GM21825 (cell line): Measurements from ENCODE around the gene DHH.
"Not testable (repeated sequence)": the region's sequence is repeated elsewhere in the genome, so short reads cannot be mapped to it uniquely, and the experiment has no call there.

Experiments
- ATAC-seq: cut with Tn5 transposase; IDR thresholded peaks from one replicate; pipeline ENCODE4 v1.9.1; 2021; ENCODE audit warnings: mild to moderate bottlenecking, moderate library complexity; ENCODE audit not compliant: unreplicated experiment

Gene DHH

DNA sequence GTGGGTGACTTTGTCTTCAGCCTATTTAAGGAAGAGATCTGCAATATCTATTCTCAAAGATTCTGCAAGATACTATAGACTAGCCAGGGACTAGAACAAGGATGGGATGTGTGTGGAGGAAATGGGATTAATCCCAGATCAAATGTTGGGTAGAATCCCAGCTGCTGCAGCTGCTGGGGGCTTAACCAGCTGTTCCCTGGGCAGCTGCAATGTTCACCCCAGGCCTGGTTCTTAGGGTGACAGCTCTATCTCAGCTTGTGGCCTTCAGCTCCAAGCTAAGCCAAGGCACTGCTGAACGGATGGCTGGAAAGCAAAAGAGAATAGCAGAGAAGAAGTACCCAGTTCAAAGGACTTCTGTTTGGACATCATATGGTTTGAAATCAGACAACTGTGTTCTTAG, 14.8 kb downstream of the DHH start:
- ATAC-seq = no peak

DNA sequence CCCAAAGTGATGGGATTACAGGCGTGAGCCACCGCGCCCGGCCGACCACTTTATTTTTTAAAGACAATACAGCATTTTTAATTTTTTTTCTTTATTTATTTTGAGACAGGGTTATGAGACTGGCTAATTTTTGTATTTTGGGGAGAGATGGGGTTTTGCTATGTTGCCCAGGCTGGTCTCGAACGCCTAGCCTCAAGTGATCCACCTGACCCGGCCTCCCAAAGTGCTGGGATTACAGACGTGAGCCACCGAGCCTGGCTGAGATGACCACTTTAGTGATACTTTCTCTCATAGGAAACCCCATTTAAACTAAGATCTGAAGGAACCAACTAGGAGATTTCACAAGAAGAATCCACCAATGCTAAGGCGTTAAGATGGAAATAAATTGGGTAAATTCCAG, 23.6 kb downstream of the DHH start:
- no peak for ATAC-seq

DNA sequence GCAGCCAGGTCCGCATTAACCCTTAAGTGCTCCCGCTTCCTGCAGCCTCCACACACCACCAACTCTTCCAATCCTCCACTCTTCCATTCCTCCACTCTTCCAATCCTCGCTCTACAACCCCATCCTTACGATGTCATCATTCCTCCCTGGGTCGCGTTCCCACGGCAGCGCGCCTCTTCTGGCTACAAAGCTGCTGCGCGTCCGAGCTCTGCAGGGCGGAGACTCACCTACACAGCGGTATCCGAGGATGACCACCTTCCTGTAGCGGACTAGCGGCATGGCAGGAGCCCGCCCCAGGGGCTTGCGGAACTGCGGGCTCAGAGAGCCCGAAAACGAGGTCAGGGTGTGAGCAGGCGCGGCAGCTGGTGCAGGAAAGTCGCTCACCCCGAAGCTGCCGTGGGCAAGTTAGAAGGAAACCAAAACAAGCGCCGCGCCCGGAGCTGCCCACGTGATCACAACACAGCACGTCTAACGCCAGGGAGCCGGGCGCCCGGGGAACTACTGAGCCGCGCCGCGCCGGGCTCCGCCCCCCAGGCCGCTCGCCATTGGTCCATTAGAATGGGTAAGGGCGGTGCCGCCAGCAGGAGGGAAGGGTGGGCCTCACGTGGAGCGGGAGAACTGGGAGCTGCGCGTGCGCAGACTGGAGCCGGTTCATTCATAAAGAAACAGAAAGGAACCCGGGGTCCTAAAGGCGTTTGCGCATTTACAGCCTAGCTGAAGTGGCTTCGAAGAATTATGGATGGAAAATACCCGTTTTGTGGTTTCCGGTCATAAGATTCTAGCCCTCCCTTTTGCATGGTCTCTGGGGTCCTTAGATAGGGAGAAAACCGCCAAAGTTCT, 24.9 kb downstream of the DHH start, which contains the start of gene RHEBL1:
Gene RHEBL1 (minus strand): TSS at position 473 of the 840 bp plus-strand sequence. CDS start 194 bp downstream, at position 279.
- ATAC-seq = peak; percentile 92

DNA sequence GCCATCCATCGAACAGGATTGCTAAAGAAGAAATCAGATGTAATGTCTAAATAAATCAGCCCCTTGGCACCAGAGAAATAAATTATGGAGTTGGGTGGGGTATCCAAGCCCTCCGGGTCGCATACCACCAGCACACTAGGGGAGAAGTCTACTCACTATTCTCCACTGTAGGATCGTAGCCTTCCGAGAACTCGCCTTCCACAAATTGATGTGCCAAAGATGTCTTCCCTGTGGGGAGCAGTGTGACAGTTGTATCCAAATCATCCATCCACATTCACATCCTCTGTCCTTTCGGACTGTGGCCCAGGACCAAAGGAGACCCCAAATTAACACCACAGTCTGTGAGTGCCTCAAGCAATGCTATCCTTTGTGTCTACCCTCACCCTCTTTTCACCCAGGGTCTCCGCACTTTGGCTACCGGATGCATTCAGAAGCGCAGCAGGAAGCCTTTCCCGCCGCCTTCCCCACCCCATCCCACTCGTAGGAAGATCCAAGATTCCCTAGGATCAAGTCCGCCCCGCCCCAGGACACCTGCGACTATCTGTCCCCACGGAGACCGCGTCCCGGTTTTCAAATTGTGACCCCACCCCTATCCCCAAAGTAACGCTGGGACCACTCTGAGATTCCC, 25.6 kb downstream of the DHH start:
- no peak for ATAC-seq

DNA sequence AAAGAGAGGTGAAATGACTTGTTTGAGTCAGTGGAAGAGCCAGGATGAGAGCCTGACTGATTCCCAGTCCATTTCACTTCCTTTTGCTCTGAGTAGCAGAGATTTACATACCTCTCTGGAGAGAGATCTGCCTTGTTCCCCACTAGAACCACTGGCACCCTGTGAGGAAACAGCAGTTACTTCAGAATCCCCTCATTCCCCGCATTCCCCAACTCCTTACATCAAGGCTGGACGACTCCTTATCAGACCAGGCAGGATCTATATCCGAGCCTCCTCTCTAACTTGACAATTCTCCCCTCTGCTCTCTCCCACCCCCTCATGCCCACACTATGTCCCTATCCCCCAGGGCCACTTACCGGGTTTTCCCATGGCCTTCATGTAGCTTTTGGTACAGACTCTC, 28.5 kb downstream of the DHH start:
- ATAC-seq = no peak

DNA sequence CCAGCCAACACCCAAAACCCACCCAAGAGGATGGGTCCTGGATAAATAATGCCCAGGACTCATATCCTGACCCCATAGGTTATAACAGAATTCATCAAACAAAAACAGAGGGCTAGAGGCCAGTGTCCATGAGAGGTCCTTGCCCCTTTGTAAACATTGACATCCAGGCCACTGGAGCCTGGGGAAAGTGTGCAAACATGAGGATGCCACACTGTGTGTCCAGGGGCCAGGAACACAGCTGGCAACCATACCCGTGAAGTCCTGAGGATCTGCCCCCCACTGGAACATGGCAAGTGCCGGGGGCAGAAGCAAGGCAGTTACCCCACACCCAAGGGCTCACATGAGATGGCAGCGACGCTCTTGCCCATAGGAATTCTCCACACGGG, 29.8 kb downstream of the DHH start:
- no peak for ATAC-seq

DNA sequence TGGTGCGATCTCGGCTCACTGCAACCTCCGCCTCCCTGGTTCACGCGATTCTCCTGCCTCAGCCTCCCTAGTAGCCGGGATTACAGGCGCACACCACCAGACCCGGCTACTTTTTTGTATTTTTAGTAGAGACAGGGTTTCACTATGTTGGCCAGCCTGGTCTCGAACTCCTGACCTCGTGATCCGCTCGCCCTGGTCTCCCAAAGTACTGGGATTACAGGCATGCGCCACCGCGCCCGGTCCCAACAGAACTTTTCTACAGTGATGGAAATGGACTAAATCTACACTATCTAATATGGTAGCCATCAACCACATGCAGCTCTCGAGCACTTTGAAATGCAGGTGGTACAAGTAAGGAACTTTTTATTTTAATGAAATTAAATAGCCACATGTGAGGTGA, 32.7 kb downstream of the DHH start:
- not testable (repeated sequence) for ATAC-seq

DNA sequence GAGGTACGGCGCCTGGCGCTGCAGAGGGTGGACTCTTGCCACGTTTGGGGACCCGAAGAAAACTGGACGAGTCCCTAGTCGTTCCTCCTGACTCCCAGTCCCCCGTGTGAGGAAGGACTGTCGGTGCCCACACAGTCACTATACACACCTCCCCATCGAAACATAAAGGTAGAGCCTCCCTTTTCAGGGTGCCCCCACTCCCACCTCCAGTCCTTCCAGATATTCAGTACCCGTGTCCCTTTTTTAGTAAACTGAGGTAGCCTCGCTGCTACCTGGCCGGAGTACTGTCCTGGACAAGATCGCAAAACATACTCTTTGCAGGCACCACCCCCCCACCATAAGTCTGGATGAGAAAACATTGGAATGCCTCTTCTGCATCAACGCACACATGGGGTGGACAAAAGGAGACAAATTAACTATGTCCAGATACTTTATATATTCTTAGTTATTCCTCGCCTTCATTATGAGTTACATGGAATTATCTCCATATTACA, 33.4 kb downstream of the DHH start:
- ATAC-seq = peak; percentile 2

DNA sequence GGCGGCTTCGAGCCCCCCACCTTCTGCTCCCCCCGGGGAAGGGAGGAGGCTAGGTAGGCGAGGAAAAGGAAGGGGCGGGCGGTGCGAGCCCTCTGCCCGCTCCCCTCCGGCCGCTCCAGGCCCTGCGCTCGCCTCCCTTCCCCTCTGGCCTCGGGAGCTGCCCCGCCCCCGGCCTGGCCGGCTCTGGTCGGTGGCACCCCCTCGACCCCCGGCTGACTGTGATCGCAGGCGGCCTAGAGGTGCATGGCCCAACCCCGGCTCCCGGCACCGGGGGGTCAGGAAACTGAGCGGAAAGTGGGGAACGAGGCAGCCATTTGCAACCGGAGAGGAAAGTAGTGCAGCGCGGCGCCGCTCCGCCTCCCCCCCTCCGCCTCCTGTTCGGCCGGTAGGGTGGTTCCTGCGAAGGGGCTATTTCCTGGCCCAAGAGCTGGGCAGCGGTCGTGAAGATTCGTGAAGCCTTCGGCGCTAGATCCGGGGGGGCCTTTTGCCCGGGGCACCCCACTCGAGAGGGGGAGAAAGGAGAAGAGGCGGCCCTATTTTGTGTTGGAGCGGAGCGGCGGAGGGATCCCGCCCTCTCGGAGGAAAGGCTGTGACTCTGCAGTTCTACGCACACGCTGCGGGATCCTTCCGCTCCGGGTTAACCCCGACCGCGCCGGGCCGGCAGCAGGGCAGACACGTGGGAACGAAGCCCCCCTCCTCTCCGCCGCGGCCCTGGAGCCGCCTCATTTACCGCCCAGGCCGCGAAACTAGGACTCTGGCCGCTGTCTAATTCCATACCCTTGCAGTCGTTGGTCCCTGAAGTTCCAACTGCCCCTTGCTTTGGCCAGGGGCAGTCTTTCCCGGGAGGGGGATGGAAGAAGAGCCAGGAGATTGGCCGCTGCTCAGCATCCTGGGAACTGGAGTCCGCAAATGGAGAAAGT, 34.1 kb downstream of the DHH start, which contains the start of gene KMT2D:
Gene KMT2D (minus strand): TSS at position 558 of the 920 bp plus-strand sequence. CDS start 5,470 bp downstream, outside the sequence.
- ATAC-seq = peak; percentile 51

DNA sequence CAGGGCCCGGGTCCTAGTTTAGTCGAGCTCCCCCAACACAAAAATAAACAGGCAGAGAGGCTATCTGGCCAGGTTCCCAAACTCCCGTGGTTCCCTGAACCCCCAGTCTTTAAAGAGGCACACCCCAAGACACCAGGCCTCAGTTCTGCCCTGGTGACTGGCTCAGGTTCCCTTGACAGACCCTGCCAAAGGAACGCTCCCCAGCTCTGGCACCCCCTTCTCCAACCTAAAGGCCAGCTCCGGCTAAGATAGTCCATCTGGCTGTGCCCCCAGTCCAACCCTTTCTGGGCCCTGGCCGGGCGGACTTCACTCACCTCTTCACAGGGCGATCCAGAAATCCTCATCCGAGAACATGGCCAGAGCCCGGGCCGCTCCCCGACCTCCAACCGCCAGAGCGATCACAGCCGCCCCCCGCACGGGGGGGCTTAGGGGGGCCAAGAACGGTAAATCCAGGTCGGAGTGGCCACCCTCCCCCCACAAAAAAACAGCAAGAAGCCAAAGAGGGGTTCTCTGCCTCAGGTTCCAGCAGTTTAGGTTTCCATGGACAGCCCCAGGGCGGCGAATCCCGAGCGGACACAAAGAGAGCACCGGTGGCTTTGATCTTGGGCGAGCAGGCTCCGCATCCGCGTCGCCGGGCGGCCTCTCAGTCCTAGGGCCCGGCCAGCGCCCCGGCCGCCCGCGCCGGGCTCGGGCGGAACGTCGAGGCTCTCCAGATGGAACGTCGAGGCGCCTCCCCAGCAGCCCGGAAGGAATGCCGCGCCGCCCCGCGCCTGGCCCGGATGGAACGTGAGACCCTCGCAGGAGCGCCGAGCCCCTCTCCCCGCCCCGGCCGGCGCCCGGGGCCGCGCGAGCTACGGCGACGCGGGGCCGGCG, 35.1 kb downstream of the DHH start:
- peak; percentile 10 for ATAC-seq

DNA sequence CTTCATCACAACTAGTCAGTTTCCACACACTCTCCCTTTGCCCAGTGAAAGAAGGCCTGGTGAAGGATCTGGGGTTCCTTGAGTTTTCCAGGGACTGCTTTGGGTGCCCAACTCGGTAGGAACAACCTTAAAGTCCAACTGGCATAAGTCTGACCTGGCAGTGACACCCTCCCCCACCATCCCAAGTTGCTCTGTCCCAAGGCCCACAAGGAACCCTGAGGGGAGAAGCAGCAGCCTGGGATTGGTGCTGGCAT, 35.6 kb downstream of the DHH start:
- ATAC-seq = no peak

DNA sequence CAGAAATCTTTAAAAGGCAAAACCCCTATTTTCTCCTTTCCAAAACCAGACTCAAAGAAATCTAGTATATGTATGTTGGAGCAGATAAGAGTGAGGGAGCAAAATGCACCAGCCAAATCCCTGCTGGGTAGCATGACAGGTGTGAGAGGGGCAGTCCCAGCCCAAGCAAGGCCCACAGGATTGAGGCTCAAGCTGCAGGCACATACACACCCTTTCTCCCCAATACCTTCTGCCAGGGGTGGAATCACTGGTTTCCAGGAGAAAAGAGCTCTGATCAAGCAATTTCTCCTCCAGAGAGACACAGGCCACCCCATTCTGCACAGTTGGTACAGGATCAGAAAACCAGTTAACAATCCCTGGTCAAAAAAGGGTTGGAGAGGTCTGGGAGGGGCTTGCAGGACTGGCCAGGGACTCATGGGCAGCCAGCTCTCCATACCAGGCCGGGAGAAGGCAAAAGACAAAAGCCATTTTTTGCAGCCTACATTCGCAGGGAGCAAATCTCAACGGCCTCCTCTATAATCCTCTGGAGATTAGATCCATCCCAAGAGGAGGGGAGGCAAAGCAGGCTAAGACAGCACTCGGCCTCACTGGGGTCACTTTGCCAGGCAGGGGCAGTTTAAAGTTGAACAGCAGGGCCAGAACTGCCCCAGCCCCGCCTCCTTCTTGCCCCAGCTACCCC, 36.1 kb downstream of the DHH start:
- no peak for ATAC-seq

DNA sequence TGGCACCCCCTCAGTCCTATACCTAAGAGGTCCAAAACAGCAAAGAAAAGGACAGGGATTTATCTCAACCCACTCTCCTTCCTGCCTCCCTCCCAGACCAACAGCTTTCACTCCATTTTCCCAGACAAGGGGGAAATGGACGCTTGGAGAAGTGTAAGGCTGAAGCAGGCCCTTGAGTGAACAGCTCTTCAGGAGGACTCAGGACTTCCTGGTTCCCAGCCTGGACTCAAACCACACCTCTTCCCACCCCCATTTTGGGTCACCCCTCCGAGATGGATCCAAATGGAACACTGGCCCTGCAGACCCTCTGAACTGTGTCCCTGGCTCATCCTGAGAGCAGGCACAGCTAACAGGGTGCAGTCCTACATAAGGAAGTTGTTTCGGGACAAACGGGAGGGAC, 36.7 kb downstream of the DHH start:
- ATAC-seq = no peak

DNA sequence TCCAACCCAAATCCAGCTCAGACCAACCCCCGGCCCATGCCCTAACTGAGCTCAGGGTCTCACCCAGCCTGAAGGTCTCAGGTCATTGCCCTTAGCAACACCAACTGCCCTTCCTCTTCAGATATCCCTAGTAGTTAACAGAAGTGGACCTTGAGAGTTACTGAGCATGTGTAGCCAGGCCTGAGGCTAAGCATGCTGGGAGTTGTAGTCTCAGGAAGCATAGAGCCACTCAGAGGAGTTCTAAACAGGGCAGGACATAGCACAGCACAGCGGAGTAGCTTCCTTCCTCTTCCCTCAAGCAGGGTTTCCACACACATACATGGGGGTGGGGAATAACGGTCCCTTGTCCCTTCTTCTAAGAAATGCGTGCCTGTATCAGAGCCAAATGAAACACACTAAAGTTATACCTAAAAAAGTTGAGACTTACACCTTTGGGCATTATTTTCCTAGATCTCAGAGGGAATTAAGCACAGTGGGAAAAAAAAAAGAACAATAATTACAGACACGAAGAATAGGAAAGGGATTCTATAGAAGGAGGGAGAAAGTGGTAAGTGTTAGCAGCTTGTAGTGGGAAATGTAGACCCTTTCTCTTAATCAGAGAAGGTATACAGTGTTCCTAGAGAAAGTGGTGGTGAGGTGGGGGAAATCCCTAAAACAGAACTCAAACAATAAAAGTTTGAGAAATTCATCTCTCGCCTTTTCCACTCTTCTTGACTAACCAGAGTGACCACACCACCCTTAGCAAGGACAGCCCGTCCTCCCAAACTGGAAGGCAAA, 38.4 kb downstream of the DHH start:
- ATAC-seq = peak; percentile 59

DNA sequence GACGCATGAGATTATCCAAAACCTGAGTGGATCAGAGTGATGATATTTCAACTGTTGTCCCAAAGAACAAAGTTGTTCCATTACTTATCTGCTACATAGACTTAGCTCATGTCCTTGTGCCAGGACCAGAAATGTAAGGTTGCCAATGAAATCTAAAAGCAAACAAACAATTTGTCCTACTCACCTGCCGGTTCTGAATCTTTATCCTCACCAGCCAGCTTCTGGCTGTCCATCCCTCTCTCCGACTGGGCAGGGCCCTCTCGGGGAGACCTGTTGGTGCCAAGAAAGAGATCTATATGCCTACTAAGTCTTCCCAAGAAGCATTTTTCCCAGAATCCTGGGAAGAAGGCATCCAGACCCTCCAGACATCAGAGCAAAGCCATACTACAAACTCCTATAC, 39.5 kb downstream of the DHH start:
- ATAC-seq = no peak

DNA sequence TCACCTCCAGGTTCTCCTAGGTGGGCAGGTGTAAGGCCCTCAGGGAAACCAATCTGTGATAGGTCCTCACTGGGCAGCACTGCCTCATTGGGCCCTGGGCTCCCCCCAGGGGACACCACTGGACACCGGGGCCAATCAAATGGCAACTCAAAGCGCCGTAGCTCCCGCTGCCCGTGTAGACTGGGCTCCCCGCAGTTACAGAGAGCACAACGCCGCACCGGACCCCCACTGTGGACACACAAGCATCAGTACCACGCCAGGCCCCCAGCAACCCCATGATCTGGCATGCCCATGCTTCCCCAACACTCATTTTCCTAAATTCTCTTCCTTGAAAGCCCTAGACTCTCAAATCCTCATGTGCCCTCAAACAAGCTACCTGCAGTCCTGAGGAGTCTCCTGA, 40.1 kb downstream of the DHH start:
- ATAC-seq = no peak

DNA sequence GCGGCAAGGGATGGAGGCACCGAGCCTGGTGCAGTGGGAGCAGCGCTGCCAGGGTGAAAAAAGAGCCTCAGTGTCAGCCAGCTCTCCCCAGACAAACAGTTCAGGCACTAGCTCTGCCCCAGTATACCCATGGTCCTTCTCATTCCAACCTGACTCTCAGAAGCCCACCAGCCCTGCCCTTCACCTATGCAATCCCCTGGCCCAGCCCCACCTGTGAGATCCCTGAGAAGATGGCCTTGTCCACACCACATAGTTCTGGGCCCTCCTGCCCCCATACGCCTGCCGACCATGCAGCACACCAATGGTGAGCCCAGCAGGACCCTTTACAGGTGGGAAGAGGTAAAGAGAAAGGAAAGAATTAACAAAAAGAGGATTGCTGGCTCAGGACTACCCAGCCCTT, 40.5 kb downstream of the DHH start:
- no peak for ATAC-seq

DNA sequence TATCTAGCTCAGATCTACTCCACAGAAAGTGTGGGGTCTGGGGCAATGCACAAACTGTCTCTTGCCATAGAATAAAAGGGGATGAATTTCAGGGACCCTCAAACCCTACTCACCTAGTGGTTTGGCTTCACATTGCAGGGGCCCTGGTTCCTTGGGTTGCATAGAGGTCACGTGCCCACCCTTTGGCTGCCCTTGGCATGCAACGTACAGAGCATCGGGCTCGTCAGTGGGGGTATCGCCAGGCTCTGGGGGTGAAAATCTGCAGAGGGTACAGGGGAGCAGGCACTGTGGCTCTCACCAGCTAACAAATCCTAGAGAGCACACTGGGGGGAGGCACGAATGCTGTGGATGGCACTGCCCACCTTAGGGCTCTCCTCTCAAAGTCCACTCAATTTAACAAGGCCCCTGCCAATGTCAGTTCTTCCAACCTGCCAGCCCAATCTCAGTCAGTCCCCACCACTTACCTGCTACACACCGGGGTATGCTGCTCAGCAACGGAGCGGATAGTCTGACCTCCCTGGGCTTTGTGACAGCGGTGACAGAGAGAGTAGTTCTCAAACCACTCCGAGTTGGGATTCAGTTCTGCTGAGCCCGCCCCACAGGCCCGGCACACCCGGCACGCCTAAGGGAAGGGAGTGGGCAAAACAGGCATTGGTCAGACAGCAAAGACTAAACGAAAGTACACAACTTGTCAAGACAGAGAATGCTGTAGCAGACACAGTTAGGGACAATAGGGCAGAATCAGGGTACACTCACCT, 42.0 kb downstream of the DHH start:
- ATAC-seq = no peak
